OCI-LY1 (cell line): ENCODE measurements around the gene SMYD3.

ENCODE experiments used
- H2AFZ ChIP-seq: fragments of 200-600 bp; sonication (generic), shearing (Covaris generic); 2 replicates; pipeline ENCODE4 v1.6.0; 2014; ENCODE audit warnings: antibody characterized with exemption, mild to moderate bottlenecking, low read length
- H3F3A ChIP-seq: fragments of 200-600 bp; sonication (generic), shearing (Covaris generic); 2 replicates; pipeline ENCODE4 v1.6.0; 2014; ENCODE audit warnings: mild to moderate bottlenecking, antibody characterized with exemption, low read length, moderate library complexity; ENCODE audit not compliant: insufficient read depth
- H3K27ac ChIP-seq: fragments of 200-600 bp; sonication (generic); 2 replicates; pipeline ENCODE4 v1.5.1; 2014; ENCODE audit warnings: low read length, mixed run types, mild to moderate bottlenecking, low read depth; ENCODE audit not compliant: poor library complexity, severe bottlenecking
- H3K27me3 ChIP-seq: fragments of 200-600 bp; sonication (generic); 2 replicates; pipeline ENCODE4 v1.6.0; 2014; ENCODE audit warnings: antibody characterized with exemption, mild to moderate bottlenecking, low read length, moderate library complexity; ENCODE audit not compliant: insufficient read depth
- H3K36me3 ChIP-seq: fragments of 200-600 bp; sonication (generic); 2 replicates; pipeline ENCODE4 v1.6.1; 2014; ENCODE audit warnings: mild to moderate bottlenecking, antibody characterized with exemption, low read length, moderate library complexity, mixed read lengths; ENCODE audit not compliant: insufficient read depth
- H3K4me1 ChIP-seq: fragments of 200-600 bp; sonication (generic); 2 replicates; pipeline ENCODE4 v1.5.1; 2014; ENCODE audit warnings: mild to moderate bottlenecking, low read length, moderate library complexity; ENCODE audit not compliant: insufficient read depth, severe bottlenecking
- H3K4me2 ChIP-seq: fragments of 200-600 bp; sonication (generic), shearing (Covaris generic); 2 replicates; pipeline ENCODE4 v1.6.1; 2014; ENCODE audit warnings: low read length
- H3K4me3 ChIP-seq: fragments of 200-600 bp; sonication (generic); 2 replicates; pipeline ENCODE4 v1.5.1; 2014; ENCODE audit warnings: low read length, low read depth, mild to moderate bottlenecking, mixed read lengths; ENCODE audit not compliant: poor library complexity, severe bottlenecking
- H3K79me2 ChIP-seq: fragments of 200-600 bp; shearing (Covaris generic); 2 replicates; pipeline ENCODE4 v1.6.1; 2016; ENCODE audit warnings: mixed run types, low read length, mixed read lengths; ENCODE audit not compliant: insufficient read depth
- H3K9ac ChIP-seq: fragments of 200-600 bp; sonication (generic), shearing (Covaris generic); 2 replicates; pipeline ENCODE4 v1.6.1; 2014; ENCODE audit warnings: mild to moderate bottlenecking, low read length, mixed read lengths
- H3K9me2 ChIP-seq: fragments of 200-600 bp; sonication (generic), shearing (Covaris generic); 2 replicates; pipeline ENCODE4 v1.6.1; 2014; ENCODE audit warnings: low read depth, mild to moderate bottlenecking, low read length, mixed read lengths
- H3K9me3 ChIP-seq: fragments of 200-600 bp; shearing (Covaris generic); 2 replicates; pipeline ENCODE4 v1.6.1; 2014; ENCODE audit warnings: low read length, mixed read lengths
- H4K20me1 ChIP-seq: fragments of 200-600 bp; sonication (generic), shearing (Covaris generic); 2 replicates; pipeline ENCODE4 v1.6.0; 2016; ENCODE audit warnings: mild to moderate bottlenecking, low read length; ENCODE audit not compliant: insufficient read depth
- CTCF ChIP-seq: fragments of 200-600 bp; sonication (generic), shearing (Covaris generic); IDR thresholded peaks from 2 replicates; pipeline ENCODE4 v1.5.1; 2017; ENCODE audit warnings: mild to moderate bottlenecking, antibody characterized with exemption, low read length, moderate library complexity, mixed read lengths
- EZH2 ChIP-seq: fragments of 200-600 bp; sonication (generic), shearing (Covaris generic); IDR thresholded peaks from 2 replicates; pipeline ENCODE4 v1.8.0; 2017; ENCODE audit warnings: borderline replicate concordance, mixed run types, mild to moderate bottlenecking, antibody characterized with exemption, low read length, moderate library complexity, mixed read lengths

The SMYD3 gene

GRCh38 chr1:245932302-245932972, 574.6 kb downstream of the SMYD3 start:
- Histone ChIP-seq H3K36me3 (peaks cover 4% of the 10 kb centered on the region), H3K27me3 (no peaks in the 10 kb centered on the region), H3K79me2 (no peaks in the 10 kb centered on the region), H3K4me1 (no peaks in the 10 kb centered on the region), H3F3A (no peaks in the 10 kb centered on the region), H3K9me3 (no peaks in the 10 kb centered on the region), H3K9ac (no peak overlapping the region), H3K4me3 (no peak overlapping the region), H3K9me2 (no peaks in the 10 kb centered on the region), H2AFZ (no peak overlapping the region), H4K20me1 (no peaks in the 10 kb centered on the region), H3K4me2 (no peak overlapping the region), H3K27ac (no peak overlapping the region)
- TF ChIP-seq CTCF, result no peak
- TF ChIP-seq EZH2, result no peak

GRCh38 chr1:245931450-245931849, 575.6 kb downstream of the SMYD3 start:
- Histone ChIP-seq H3F3A (no peaks in the 10 kb centered on the region), H3K4me3 (no peak overlapping the region), H4K20me1 (no peaks in the 10 kb centered on the region), H3K4me2 (no peak overlapping the region), H3K27me3 (no peaks in the 10 kb centered on the region), H3K9ac (no peak overlapping the region), H3K4me1 (no peaks in the 10 kb centered on the region), H3K9me3 (no peaks in the 10 kb centered on the region), H3K79me2 (no peaks in the 10 kb centered on the region), H3K27ac (no peak overlapping the region), H3K36me3 (peaks cover 4% of the 10 kb centered on the region), H3K9me2 (no peaks in the 10 kb centered on the region), H2AFZ (no peak overlapping the region)
- TF ChIP-seq EZH2, result no peak
- no peak for TF ChIP-seq CTCF

- Histone ChIP-seq H3K4me1 (no peaks in the 10 kb centered on the region), H3K36me3 (peaks cover 4% of the 10 kb centered on the region), H3K4me3 (no peak overlapping the region), H2AFZ (no peak overlapping the region), H3K4me2 (no peak overlapping the region), H4K20me1 (no peaks in the 10 kb centered on the region), H3K27ac (no peak overlapping the region), H3K9me3 (no peaks in the 10 kb centered on the region), H3K9ac (no peak overlapping the region), H3K9me2 (no peaks in the 10 kb centered on the region), H3K27me3 (no peaks in the 10 kb centered on the region), H3K79me2 (no peaks in the 10 kb centered on the region), H3F3A (no peaks in the 10 kb centered on the region)
- no peak for TF ChIP-seq EZH2
- TF ChIP-seq CTCF, result no peak
These were observed 577.9 kb downstream of the SMYD3 start for GRCh38 chr1:245929224-245929623.
